Esophagus squamous epithelium (tissue), 4 donors: ENCODE measurements around the gene RAB40B.

Experiments used
- CTCF ChIP-seq, 6 experiments: fragments of 450-650 bp in 4 of 6; fragments of 200-600 bp in 2 of 6; sonication (generic) in 2 of 6; IDR thresholded peaks; one replicate each; pipeline ENCODE4 v1.5.1; 2016 to 2019; ENCODE audit warnings: antibody characterized with exemption in 6 of 6, mild to moderate bottlenecking in 4 of 6, moderate library complexity in 4 of 6
- POLR2A ChIP-seq, 4 donors: fragments of 450-650 bp; IDR thresholded peaks; one replicate each; pipeline ENCODE4 v1.6.1; 2017; ENCODE audit warnings: antibody characterized with exemption in 4 of 4, mild to moderate bottlenecking in 4 of 4, moderate library complexity in 3 of 4

- TF ChIP-seq POLR2A (IDR thresholded peaks at IDR 0.05): no peak
- no peak for TF ChIP-seq CTCF (IDR thresholded peaks at IDR 0.05)
Observed at GRCh38 chr17:82696259-82696658, 2.2 kb downstream of the RAB40B start.
